CD14-positive monocyte (primary cell): Measurements from ENCODE around the gene RNF149. TPM values are rescaled to one million over a fixed set of nuclear protein-coding genes. Genes with fewer than 3 reads are reported as not detected.
A peak's percentile ranks its signal among the peaks of the same experiment; 100 is the strongest.
"Not testable (repeated sequence)": the region's sequence is repeated elsewhere in the genome, so short reads cannot be mapped to it uniquely, and the experiment has no call there.

ENCODE experiments used
- DNase-seq, 3 donors: peaks; one replicate each; pipeline ENCODE4 v3.0.0-alpha.2; 2011 to 2022
- H2AFZ ChIP-seq: 2 replicates; pipeline ENCODE4 v1.6.0; 2012; ENCODE audit warnings: mild to moderate bottlenecking, low read depth, low read length, inconsistent platforms; ENCODE audit not compliant: insufficient read depth, poor library complexity, severe bottlenecking
- H3K27ac ChIP-seq, 2 donors: 1 replicate in 1 of 2; 2 replicates in 1 of 2; pipeline ENCODE4 v1.5.1; 2012 to 2013; ENCODE audit warnings: low read length in 2 of 2, control low read depth in 1 of 2, inconsistent platforms in 1 of 2, low read depth in 1 of 2, mild to moderate bottlenecking in 1 of 2
- H3K27me3 ChIP-seq, 2 donors: one replicate each; pipeline versions ENCODE4 v1.6.0 to v1.6.1; 2011 to 2013; ENCODE audit warnings: low read length in 2 of 2; ENCODE audit not compliant: control insufficient read depth in 2 of 2, insufficient read depth in 2 of 2
- H3K36me3 ChIP-seq, 2 donors: replicated peaks in 1 of 2; 1 replicate in 1 of 2; 2 replicates in 1 of 2; pipeline versions ENCODE4 v1.5.1 to v1.6.1; 2012 to 2013; ENCODE audit warnings: low read length in 2 of 2, control low read depth in 1 of 2, inconsistent platforms in 1 of 2, mild to moderate bottlenecking in 1 of 2; ENCODE audit not compliant: insufficient read depth in 2 of 2, control insufficient read depth in 1 of 2
- H3K4me1 ChIP-seq, 2 donors: 1 replicate in 1 of 2; 2 replicates in 1 of 2; pipeline versions ENCODE4 v1.5.1 to v1.6.1; 2012 to 2013; ENCODE audit warnings: low read length in 2 of 2, control low read depth in 1 of 2, inconsistent platforms in 1 of 2, mild to moderate bottlenecking in 1 of 2, moderate library complexity in 1 of 2; ENCODE audit not compliant: insufficient read depth in 2 of 2, control insufficient read depth in 1 of 2
- H3K4me2 ChIP-seq: replicated peaks from 2 replicates; pipeline ENCODE3; 2012; ENCODE audit warnings: low read length, moderate library complexity, mild to moderate bottlenecking; ENCODE audit not compliant: poor library complexity, severe bottlenecking; ENCODE audit errors: extremely low read depth
- H3K4me3 ChIP-seq, 3 experiments: fragments of 200-600 bp in 1 of 3; sonication (generic) in 1 of 3; replicated peaks in 1 of 3; 1 replicate in 2 of 3; 2 replicates in 1 of 3; pipeline ENCODE4 v1.5.1; 2011 to 2013; ENCODE audit warnings: low read length in 3 of 3, mild to moderate bottlenecking in 3 of 3, control low read depth in 2 of 3, low read depth in 2 of 3, inconsistent platforms in 1 of 3, moderate library complexity in 1 of 3
- H3K79me2 ChIP-seq: 2 replicates; pipeline ENCODE4 v1.6.0; 2012; ENCODE audit warnings: mild to moderate bottlenecking, control low read depth, inconsistent platforms, low read length, moderate library complexity; ENCODE audit not compliant: insufficient read depth
- H3K9ac ChIP-seq: 2 replicates; pipeline ENCODE4 v1.6.0; 2017; ENCODE audit warnings: low read length, mild to moderate bottlenecking; ENCODE audit not compliant: insufficient read depth, poor library complexity, severe bottlenecking
- H3K9me3 ChIP-seq, 2 donors: replicated peaks in 1 of 2; 1 replicate in 1 of 2; 2 replicates in 1 of 2; pipeline versions ENCODE4 v1.5.1 to v1.6.1; 2012 to 2013; ENCODE audit warnings: low read length in 2 of 2, control low read depth in 1 of 2; ENCODE audit not compliant: control insufficient read depth in 1 of 2, insufficient read depth in 1 of 2
- H4K20me1 ChIP-seq: 2 replicates; pipeline ENCODE4 v1.6.0; 2012; ENCODE audit warnings: mild to moderate bottlenecking, low read length, control low read depth, moderate library complexity; ENCODE audit not compliant: insufficient read depth
- H3K27ac Mint-ChIP-seq, 7 donors: one replicate each; pipeline ENCODE4 v1.8.0; 2020; ENCODE audit warnings: mild to moderate bottlenecking in 7 of 7, mixed read lengths in 7 of 7, moderate library complexity in 6 of 7, inconsistent platforms in 2 of 7
- H3K27me3 Mint-ChIP-seq, 3 donors: one replicate each; pipeline ENCODE4 v1.8.0; 2021 to 2022; ENCODE audit warnings: low read depth in 3 of 3, mild to moderate bottlenecking in 3 of 3, mixed read lengths in 3 of 3, moderate library complexity in 3 of 3, inconsistent platforms in 1 of 3
- H3K36me3 Mint-ChIP-seq, 2 donors: one replicate each; pipeline ENCODE4 v1.8.0; 2020; ENCODE audit warnings: mixed read lengths in 2 of 2, inconsistent platforms in 1 of 2, mild to moderate bottlenecking in 1 of 2
- H3K4me1 Mint-ChIP-seq: one replicate; pipeline ENCODE4 v1.8.0; 2020; ENCODE audit warnings: mild to moderate bottlenecking, mixed read lengths
- H3K4me3 Mint-ChIP-seq, 2 donors: one replicate each; pipeline ENCODE4 v1.8.0; 2020; ENCODE audit warnings: mild to moderate bottlenecking in 2 of 2, mixed read lengths in 2 of 2, moderate library complexity in 1 of 2
- H3K9me3 Mint-ChIP-seq, 7 donors: one replicate each; pipeline ENCODE4 v1.8.0; 2020 to 2022; ENCODE audit warnings: mixed read lengths in 7 of 7, mild to moderate bottlenecking in 6 of 7, moderate library complexity in 6 of 7, inconsistent platforms in 2 of 7
- WGBS: methylation state at CpG from one replicate; pipeline ENCODE4 v1.1.5; 2013; ENCODE audit warnings: missing lambda C conversion rate; ENCODE audit not compliant: insufficient coverage; 5-methylcytosine and 5-hydroxymethylcytosine counted together
- intact Hi-C, 2 donors: fragments of 100-400 bp; cut with micrococcal nuclease; formaldehyde crosslinking; loops; one replicate each; pipeline versions ENCODE4 v1.15.0 to v1.15.1; 2023
- polyA plus RNA-seq, 3 donors: library from polyadenylated mRNA; depleted of rRNA in 1 of 3; unstranded in 2 of 3; stranded (reverse) in 1 of 3; fragments of 300-500 nt in 2 of 3; fragments of >200 nt in 1 of 3; fragmentation: Illumina TruSeq in 2 of 3; gene quantifications; 1 replicate in 2 of 3; 2 replicates in 1 of 3; pipeline ENCODE4 v1.2.3, GENCODE V29; 2012 to 2021
- TF ChIP-seq, protein P1 (sequence below): fragments of 200-600 bp; IDR thresholded peaks from one replicate; pipeline ENCODE4 v1.8.0; 2022; ENCODE audit warnings: antibody characterized with exemption, mild to moderate bottlenecking

Gene RNF149
- polyA plus RNA-seq, 3 donors = 112 to 148 (median 141) TPM

DNA sequence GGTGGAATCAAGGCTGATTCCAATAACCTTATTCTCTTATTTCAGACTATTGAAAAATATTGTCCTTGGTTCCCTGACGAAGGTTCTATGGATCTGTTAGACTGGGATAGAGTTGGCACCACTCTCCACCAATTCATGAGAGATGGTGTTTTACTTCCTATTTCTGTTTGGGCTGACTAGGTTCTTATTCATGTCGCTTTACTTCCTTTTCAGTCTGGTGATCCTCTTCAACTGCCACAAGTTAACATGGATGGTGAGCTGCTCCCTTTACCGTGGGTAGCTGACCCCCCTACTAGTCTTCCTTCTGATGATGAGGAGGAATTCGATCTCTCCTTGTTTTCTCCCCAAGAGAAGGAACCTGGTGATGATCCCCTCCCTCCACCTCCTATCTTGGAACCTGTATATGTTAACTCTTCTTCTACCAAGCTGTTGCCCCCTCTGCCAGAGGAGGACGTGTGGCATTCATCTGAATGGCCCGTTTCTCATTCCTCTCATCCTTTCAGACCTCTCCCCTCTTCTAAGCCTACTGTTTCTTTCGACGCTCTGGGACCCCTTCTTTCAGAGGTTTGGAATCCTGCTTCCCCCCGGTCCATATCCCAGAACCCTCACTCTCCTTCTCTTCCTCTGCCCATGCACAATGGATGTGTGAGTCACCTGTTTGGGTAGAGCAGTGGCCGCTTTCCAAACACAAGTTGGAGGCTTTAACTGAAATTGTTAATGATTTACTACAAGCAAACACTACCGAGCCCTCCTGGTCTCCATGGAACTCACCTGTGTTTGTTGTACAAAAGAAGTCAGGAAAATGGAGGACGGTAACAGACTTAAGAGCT, 69.4 kb downstream of the RNF149 start:
- peak; percentile 18 to 46 (median 42) for DNase-seq
- Mint-ChIP-seq H3K9me3 (peaks cover 5 to 23% (median 18%) of the 10 kb centered on the region in 7 donors), H3K4me3 (no peak overlapping the region), H3K27ac (peak overlapping the region in 2 of 7 donors; percentile 32 to 81), H3K36me3 (no peaks in the 10 kb centered on the region), H3K4me1 (peaks cover 29% of the 10 kb centered on the region), H3K27me3 (peaks cover 0 to 3% (median 0%) of the 10 kb centered on the region in 3 donors)
- TF ChIP-seq, protein P1, sequence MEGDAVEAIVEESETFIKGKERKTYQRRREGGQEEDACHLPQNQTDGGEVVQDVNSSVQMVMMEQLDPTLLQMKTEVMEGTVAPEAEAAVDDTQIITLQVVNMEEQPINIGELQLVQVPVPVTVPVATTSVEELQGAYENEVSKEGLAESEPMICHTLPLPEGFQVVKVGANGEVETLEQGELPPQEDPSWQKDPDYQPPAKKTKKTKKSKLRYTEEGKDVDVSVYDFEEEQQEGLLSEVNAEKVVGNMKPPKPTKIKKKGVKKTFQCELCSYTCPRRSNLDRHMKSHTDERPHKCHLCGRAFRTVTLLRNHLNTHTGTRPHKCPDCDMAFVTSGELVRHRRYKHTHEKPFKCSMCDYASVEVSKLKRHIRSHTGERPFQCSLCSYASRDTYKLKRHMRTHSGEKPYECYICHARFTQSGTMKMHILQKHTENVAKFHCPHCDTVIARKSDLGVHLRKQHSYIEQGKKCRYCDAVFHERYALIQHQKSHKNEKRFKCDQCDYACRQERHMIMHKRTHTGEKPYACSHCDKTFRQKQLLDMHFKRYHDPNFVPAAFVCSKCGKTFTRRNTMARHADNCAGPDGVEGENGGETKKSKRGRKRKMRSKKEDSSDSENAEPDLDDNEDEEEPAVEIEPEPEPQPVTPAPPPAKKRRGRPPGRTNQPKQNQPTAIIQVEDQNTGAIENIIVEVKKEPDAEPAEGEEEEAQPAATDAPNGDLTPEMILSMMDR = no peak
- peak overlapping the region; percentile 21 for H2AFZ ChIP-seq
- peaks cover 18 to 19% of the 10 kb centered on the region in 2 donors for H3K4me1 ChIP-seq
- intact Hi-C loops = no loop called here
- peaks cover 0 to 16% of the 10 kb centered on the region in 2 donors for H3K9me3 ChIP-seq
- H3K79me2 ChIP-seq = no peaks in the 10 kb centered on the region
- H3K4me3 ChIP-seq = no peak overlapping the region
- no peaks in the 10 kb centered on the region for H4K20me1 ChIP-seq
- WGBS = 88% methylated on average over 2 of the region's 12 CpGs
- no peaks in the 10 kb centered on the region for H3K36me3 ChIP-seq
- no peak overlapping the region for H3K9ac ChIP-seq
- no peaks in the 10 kb centered on the region for H3K27me3 ChIP-seq
- no peak overlapping the region for H3K4me2 ChIP-seq
- H3K27ac ChIP-seq = no peak overlapping the region

- H2AFZ ChIP-seq, H3K27me3 ChIP-seq, DNase-seq, H3K27ac ChIP-seq, H4K20me1 ChIP-seq, H3K9ac ChIP-seq, H3K36me3 Mint-ChIP-seq, intact Hi-C loops, H3K36me3 ChIP-seq, H3K79me2 ChIP-seq, H3K4me3 Mint-ChIP-seq, H3K4me3 ChIP-seq, H3K27me3 Mint-ChIP-seq, H3K4me2 ChIP-seq, H3K27ac Mint-ChIP-seq: not testable (repeated sequence)
- H3K4me1 ChIP-seq = peaks cover 18 to 19% of the 10 kb centered on the region in 2 donors
- H3K9me3 Mint-ChIP-seq = peaks cover 11 to 35% (median 30%) of the 10 kb centered on the region in 7 donors
- H3K9me3 ChIP-seq = peaks cover 0 to 23% of the 10 kb centered on the region in 2 donors
- peaks cover 32% of the 10 kb centered on the region for H3K4me1 Mint-ChIP-seq
- 0% methylated on average over 1 of the region's 5 CpGs for WGBS
Measured at GRCh38 chr2:101237944-101238343, 70.6 kb downstream of the RNF149 start.

- H3K9ac ChIP-seq, H3K27me3 Mint-ChIP-seq, DNase-seq, H2AFZ ChIP-seq, H3K27ac ChIP-seq, H3K36me3 ChIP-seq, H3K79me2 ChIP-seq, H3K4me3 ChIP-seq, intact Hi-C loops, H3K4me2 ChIP-seq, H4K20me1 ChIP-seq, H3K36me3 Mint-ChIP-seq, H3K4me3 Mint-ChIP-seq, H3K27me3 ChIP-seq: not testable (repeated sequence)
- H3K4me1 ChIP-seq = peaks cover 18 to 22% of the 10 kb centered on the region in 2 donors
- peak overlapping the region in 2 of 7 donors; percentile 25 to 30 for H3K27ac Mint-ChIP-seq
- peaks cover 0 to 23% of the 10 kb centered on the region in 2 donors for H3K9me3 ChIP-seq
- H3K4me1 Mint-ChIP-seq = peaks cover 37% of the 10 kb centered on the region
- 100% methylated on average over 1 of the region's 1 CpG for WGBS
- H3K9me3 Mint-ChIP-seq = peaks cover 12 to 37% (median 31%) of the 10 kb centered on the region in 7 donors
Measured at GRCh38 chr2:101235956-101236355, 72.5 kb downstream of the RNF149 start.
